Suprapubic skin (tissue), 3 donors: ENCODE measurements around the gene TEDC1.

Experiments used
- CTCF ChIP-seq, 2 donors: fragments of 200-600 bp in 1 of 2; fragments of 450-650 bp in 1 of 2; sonication (generic) in 1 of 2; IDR thresholded peaks; one replicate each; pipeline ENCODE4 v1.5.1; 2016 to 2019; ENCODE audit warnings: antibody characterized with exemption in 2 of 2, mild to moderate bottlenecking in 1 of 2, moderate library complexity in 1 of 2
- POLR2AphosphoS5 ChIP-seq, 3 donors: sonication (generic); formaldehyde crosslinking; IDR thresholded peaks; one replicate each; pipeline ENCODE4 v1.6.1; 2017; ENCODE audit warnings: antibody characterized with exemption in 3 of 3

- TF ChIP-seq CTCF (IDR thresholded peaks at IDR 0.05) (no peak), POLR2AphosphoS5 (IDR thresholded peaks at IDR 0.05) (no peak)
Observed at GRCh38 chr14:105492971-105493871, 2.2 kb downstream of the TEDC1 start.
